ENCODE measurements around the gene LPP. TPM values are rescaled to one million over a fixed set of nuclear protein-coding genes. Genes with fewer than 3 reads are reported as not detected.

The LPP gene
- total and polyA plus RNA-seq, 9 of the 15 experiments (the other 6 are each of a cell fraction or from before 2014, with no cell fraction given): 0.07 to 0.18 TPM; not detected in 7

- Histone ChIP-seq H4K20me1 (replicated peaks; ENCODE audit: control insufficient read depth, insufficient read depth, low read length) (no peaks in the 10 kb centered on the region), H2AFZ (ENCODE audit: low read depth, low read length) (no peak overlapping the region), H3K4me2 (ENCODE audit: insufficient read depth, low read length) (no peak overlapping the region), H3K79me2 (ENCODE audit: control insufficient read depth, insufficient read depth, low read length) (no peaks in the 10 kb centered on the region), H3K9ac (ENCODE audit: insufficient read depth in 1 of 2, low read depth in 2 of 2, low read length in 2 of 2) (no peak overlapping the region), H3K4me1 (replicated peaks in 1 of 2; ENCODE audit: control insufficient read depth in 2 of 2, insufficient read depth in 2 of 2, low read length in 2 of 2) (no peaks in the 10 kb centered on the region), H3K9me1 (ENCODE audit: control insufficient read depth, insufficient read depth, low read length) (no peaks in the 10 kb centered on the region), H3K9me3 (replicated peaks; ENCODE audit: control insufficient read depth, insufficient read depth, low read depth, low read length) (no peaks in the 10 kb centered on the region), H3K4me3 (no peak overlapping the region), H3K36me3 (ENCODE audit: control insufficient read depth, insufficient read depth, low read length) (no peaks in the 10 kb centered on the region), H3K27me3 (ENCODE audit: control insufficient read depth in 2 of 2, insufficient read depth in 2 of 2, low read length in 2 of 2) (no peaks in the 10 kb centered on the region; a peak in 1 of 5 replicates), H3K27ac (ENCODE audit: extremely low read depth, low read depth, low read length) (no peak overlapping the region)
- ATAC-seq (no peak), FAIRE-seq (no peak), DNase-seq (ENCODE audit: extremely low read depth in 1 of 4, low spot score in 3 of 4) (no peak)
- WGBS (ENCODE audit: insufficient coverage, low coverage, missing lambda C conversion rate): 0% methylated on average over 4 of the region's 6 CpGs
- CTCF ChIA-PET (ENCODE audit: low intra/inter-chr PET ratio): no interaction called here
- in situ Hi-C loops (cut with MboI): no loop called here
- no TSS peak for BruUV-seq (replicated peaks)
- intact Hi-C loops (cut with micrococcal nuclease): no loop called here
- POLR2A ChIA-PET: no interaction called here
- TF ChIP-seq ZNF354B (CRISPR knock-in tag; IDR thresholded peaks at IDR 0.05) (no peak), ZBTB34 (CRISPR knock-in tag; IDR thresholded peaks at IDR 0.05) (no peak), MXD1 (CRISPR knock-in tag; IDR thresholded peaks at IDR 0.05; ENCODE audit: borderline replicate concordance, poor library complexity, severe bottlenecking) (no peak), RBFOX2 (IDR thresholded peaks at IDR 0.05; ENCODE audit: low read depth, low read length) (no peak), ZNF212 (CRISPR knock-in tag; IDR thresholded peaks at IDR 0.05) (no peak)
These were observed 42.5 kb downstream of the LPP start for GRCh38 chr3:188196232-188196990.

Data from K562 (cell line).